HG02798 (cell line): Measurements from ENCODE around the gene HSPB7.
"Not testable (repeated sequence)": the region's sequence is repeated elsewhere in the genome, so short reads cannot be mapped to it uniquely, and the experiment has no call there.

ENCODE experiments used
- ATAC-seq: cut with Tn5 transposase; IDR thresholded peaks from one replicate; pipeline ENCODE4 v1.9.1; 2021; ENCODE audit warnings: mild to moderate bottlenecking; ENCODE audit not compliant: unreplicated experiment, poor library complexity

HSPB7 gene

GRCh38 chr1:16009678-16010077 lies 8.2 kb downstream of the HSPB7 start:
- no peak for ATAC-seq

- peak; percentile 44 for ATAC-seq
Observed at GRCh38 chr1:16009030-16009460, 8.8 kb downstream of the HSPB7 start.

GRCh38 chr1:16007671-16008341 lies 10.0 kb downstream of the HSPB7 start:
- no peak for ATAC-seq

GRCh38 chr1:16006552-16007485 lies 11.0 kb downstream of the HSPB7 start:
- no peak for ATAC-seq

- no peak for ATAC-seq
Observed at GRCh38 chr1:16006010-16006409, 11.8 kb downstream of the HSPB7 start.

GRCh38 chr1:16005597-16005996 lies 12.2 kb downstream of the HSPB7 start:
- ATAC-seq, result no peak

- ATAC-seq, result not testable (repeated sequence)
Observed at GRCh38 chr1:16001274-16001673, 16.6 kb downstream of the HSPB7 start.

GRCh38 chr1:15998929-15999328 lies 18.9 kb downstream of the HSPB7 start:
- ATAC-seq, result no peak

- no peak for ATAC-seq
Observed at GRCh38 chr1:15997637-15998280, 20.1 kb downstream of the HSPB7 start.

GRCh38 chr1:15997076-15997585 lies 20.7 kb downstream of the HSPB7 start:
- no peak for ATAC-seq

GRCh38 chr1:15994590-15995351 lies 23.1 kb downstream of the HSPB7 start:
- ATAC-seq, result no peak

- ATAC-seq, result no peak
Observed at GRCh38 chr1:15994081-15994480, 23.8 kb downstream of the HSPB7 start.

- ATAC-seq, result no peak
Observed at GRCh38 chr1:15993666-15994065, 24.2 kb downstream of the HSPB7 start.

- ATAC-seq, result no peak
Observed at GRCh38 chr1:15992582-15993500, 25.0 kb downstream of the HSPB7 start.

GRCh38 chr1:15992187-15992553 lies 25.7 kb downstream of the HSPB7 start:
- ATAC-seq, result no peak

- no peak for ATAC-seq
Observed at GRCh38 chr1:15991427-15992186, 26.2 kb downstream of the HSPB7 start.

GRCh38 chr1:15989776-15990175 lies 28.1 kb downstream of the HSPB7 start:
- no peak for ATAC-seq
